Stimulated activated CD8-positive, alpha-beta memory T cell treated with anti-CD3 and anti-CD28 coated beads, Interleukin-4, amount 100 ng/mL, for 1 hour (primary cell): Measurements from ENCODE around the gene PLPP6.

Source experiments
- DNase-seq, 2 donors: peaks; one replicate each; pipeline ENCODE4 v3.0.0-alpha.2; 2020; ENCODE audit warnings: low read depth in 2 of 2, low spot score in 1 of 2

The PLPP6 gene

GRCh38 chr9:4690144-4690543 is 28.1 kb downstream of the PLPP6 start:
- DNase-seq: no peak

- no peak for DNase-seq
Measured at GRCh38 chr9:4691795-4692194, 29.7 kb downstream of the PLPP6 start.

- DNase-seq: no peak
Measured at GRCh38 chr9:4700091-4700490, 38.0 kb downstream of the PLPP6 start.

GRCh38 chr9:4700932-4701331 is 38.8 kb downstream of the PLPP6 start:
- DNase-seq: no peak

- no peak for DNase-seq
Measured at GRCh38 chr9:4701526-4701925, 39.4 kb downstream of the PLPP6 start.

DNA sequence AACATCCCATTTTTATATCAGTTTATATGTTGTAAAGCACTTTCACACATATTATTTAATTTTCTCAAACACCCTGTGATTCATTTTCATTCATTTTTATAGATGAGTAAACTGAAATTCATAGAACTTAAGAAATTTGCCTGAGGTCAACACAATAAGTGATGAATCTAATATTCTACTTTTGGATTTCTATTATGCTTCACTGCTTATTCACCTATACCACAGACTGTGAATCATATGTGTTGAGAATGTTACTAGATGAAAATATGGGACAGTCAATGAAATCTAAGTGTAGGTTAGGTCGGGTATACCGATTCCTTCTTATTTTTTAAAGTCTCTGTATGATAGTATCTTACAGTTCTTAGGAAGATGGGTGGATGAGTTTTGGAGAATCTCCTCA is 42.0 kb downstream of the PLPP6 start:
- DNase-seq: no peak

DNA sequence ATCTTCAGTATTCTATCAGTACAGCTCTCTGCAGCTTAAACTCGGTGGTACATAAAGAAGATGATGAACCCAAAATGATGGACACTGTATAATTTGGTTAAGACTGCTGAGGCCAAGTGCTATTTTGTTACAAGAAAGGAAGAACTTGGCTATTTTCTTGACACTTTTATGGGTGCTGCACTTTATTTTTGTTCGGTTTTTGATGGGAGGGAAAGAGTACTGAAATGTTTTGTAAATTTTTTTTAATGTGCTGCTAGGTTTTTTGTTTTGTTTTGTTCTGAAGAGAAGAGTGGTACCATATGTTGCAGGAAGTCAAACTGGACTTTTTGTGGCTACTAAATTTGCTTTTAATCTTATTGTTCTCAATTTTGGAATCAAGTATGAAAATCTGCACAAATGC is 43.9 kb downstream of the PLPP6 start:
- DNase-seq: no peak

GRCh38 chr9:4706971-4707622 is 45.0 kb downstream of the PLPP6 start:
- no peak for DNase-seq

DNA sequence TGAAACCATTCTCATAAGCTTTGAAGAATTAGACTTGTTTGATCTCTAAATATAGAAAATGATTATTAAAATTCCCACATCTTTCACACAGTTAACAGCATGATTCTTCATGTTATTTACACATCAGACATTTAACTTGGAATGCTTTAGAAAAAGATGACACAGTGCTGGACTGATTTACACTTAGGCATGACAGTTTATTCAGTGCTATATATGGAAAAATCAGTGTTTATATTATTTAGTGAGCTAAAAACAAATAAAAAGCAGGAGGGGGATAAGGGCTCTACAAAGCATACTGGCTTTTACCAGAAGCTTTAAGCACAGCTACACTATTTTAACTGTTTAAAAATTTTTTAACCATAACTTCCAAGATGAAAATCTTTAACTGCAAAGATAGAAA is 47.3 kb downstream of the PLPP6 start:
- no peak for DNase-seq

- DNase-seq: no peak
Measured at GRCh38 chr9:4713849-4714248, 51.8 kb downstream of the PLPP6 start.

GRCh38 chr9:4714266-4715016 is 52.3 kb downstream of the PLPP6 start:
- DNase-seq: no peak
